T-helper 22 cell (primary cell): ENCODE measurements around the gene MYO19.
"Not testable (repeated sequence)": the region's sequence is repeated elsewhere in the genome, so short reads cannot be mapped to it uniquely, and the experiment has no call there.

ENCODE experiments used
- DNase-seq: peaks from one replicate; pipeline ENCODE4 v3.0.0-alpha.2; 2020; ENCODE audit warnings: low read depth

The MYO19 gene

GRCh38 chr17:36463916-36464764 lies 70.5 kb downstream of the MYO19 start:
- DNase-seq: no peak

GRCh38 chr17:36461330-36462110 lies 73.1 kb downstream of the MYO19 start:
- no peak for DNase-seq

- DNase-seq: no peak
Measured at GRCh38 chr17:36460265-36460937, 74.3 kb downstream of the MYO19 start.

GRCh38 chr17:36459601-36460000 lies 75.1 kb downstream of the MYO19 start:
- DNase-seq: no peak

- no peak for DNase-seq
Measured at GRCh38 chr17:36459045-36459444, 75.6 kb downstream of the MYO19 start.

- DNase-seq: not testable (repeated sequence)
Measured at GRCh38 chr17:36457701-36458100, 77.0 kb downstream of the MYO19 start.

- not testable (repeated sequence) for DNase-seq
Measured at GRCh38 chr17:36452888-36453287, 81.8 kb downstream of the MYO19 start.

GRCh38 chr17:36449997-36450396 lies 84.7 kb downstream of the MYO19 start:
- DNase-seq: not testable (repeated sequence)
